ENCODE data around the gene AKAP6. TPM values are rescaled to one million over a fixed set of nuclear protein-coding genes. Genes with fewer than 3 reads are reported as not detected.

Gene AKAP6
- total RNA-seq, 1 donor from 2014 or later = 158 TPM

DNA sequence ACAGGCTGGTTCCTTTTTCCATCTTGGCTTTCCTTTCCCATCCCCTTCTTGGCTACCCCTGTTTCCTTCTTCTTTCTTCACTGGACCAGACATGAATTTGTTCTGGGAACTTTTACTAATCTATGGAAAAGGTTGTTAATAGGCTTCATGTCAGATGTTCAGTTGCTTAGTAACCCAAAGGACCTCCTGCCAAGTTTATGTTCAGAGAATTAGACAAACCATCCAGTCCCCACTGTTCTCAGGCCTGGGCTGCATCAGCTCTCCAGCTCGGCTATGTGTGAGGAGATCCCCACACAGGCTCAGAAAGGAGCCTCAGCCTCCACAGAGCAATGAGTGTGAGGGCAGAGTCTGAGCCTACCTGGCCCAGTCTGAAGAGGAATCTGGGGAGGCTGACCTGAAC lies 78.0 kb downstream of the AKAP6 start:
- no peak for DNase-seq

DNA sequence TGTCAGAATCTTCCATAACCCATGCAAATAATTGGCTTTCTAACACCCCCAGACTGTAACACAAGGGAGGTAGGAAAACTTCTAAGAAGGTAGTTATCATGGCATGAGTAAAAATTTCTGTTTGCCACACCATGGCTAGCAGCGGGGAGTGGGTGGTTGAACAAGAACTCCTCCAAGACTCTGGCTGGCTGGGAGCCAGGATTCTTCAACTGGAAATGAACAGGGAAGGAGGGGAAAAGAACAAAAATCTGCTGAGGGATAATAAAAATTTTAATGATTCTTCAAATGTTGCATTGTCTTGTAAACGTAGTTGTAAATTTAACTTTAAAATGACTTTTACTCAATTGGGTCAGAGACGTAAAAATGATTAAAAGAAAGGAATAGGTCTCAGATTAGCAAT lies 78.9 kb downstream of the AKAP6 start:
- peak; percentile 30 for DNase-seq

DNA sequence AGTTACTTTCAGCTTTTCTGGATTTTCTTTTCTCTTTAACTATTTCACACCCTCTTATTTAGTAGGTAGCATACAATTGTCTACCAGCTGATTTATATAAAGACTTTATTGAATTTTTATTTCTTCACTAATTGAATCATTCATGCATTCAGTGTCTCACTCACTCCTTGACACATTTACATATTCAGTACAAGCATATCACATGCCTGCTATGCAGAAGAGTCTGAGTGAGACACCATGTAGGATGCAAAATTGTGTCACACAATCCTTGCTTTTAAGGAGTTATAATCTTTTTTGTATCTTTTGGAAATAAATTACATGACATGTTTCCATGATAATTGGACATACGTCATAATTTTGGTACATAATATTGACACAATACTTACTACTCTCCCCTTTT lies 83.0 kb downstream of the AKAP6 start:
- no peak for DNase-seq

DNA sequence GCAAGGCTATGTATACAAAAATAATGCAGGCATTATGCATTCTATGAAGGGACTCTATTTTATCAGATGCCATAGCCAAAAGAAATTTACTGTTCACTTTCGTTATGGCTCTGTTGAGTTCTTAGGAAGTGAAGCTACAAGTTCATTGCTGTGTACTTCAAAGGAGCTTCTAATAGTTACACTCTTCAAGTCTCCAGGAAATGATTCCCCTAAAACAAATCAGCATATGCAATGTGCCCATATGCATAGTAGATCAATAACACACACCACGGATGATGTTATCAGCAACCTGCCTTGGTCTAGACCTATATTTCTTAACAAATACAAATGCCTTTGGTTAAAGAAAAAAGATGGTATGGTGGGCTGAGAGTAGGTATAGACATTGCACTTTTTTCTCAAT lies 83.4 kb downstream of the AKAP6 start:
- no peak for DNase-seq

DNA sequence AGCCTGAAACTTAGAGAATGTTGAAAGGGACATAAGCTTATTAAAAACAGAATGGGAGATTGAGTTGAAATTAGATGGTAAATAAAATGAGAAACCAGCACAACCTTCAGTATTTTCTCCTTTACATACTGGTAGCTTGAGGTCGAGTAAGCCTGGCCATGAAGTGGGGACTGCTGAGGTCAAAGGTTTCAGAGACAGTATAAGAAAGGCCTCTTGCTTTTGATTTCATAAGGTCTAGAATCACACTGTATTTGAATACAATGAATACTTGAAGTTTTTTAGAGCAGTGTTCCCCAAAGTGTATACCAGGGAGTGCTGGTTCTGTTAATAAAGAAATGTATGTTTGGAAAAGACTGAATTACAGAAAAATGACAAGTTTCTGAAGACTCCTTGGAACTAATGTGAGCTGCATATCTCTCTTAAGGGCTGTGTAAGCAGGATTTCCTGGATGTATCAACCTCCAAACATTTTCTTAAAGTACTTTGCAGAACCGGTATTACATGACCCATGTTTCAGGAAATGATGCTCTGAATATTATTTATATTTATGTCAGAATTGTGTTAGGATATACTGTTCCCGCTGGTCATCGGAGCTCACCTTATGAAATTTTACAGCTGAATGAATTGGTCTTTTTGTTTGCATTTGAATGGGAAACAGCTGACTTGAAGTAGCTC lies 85.0 kb downstream of the AKAP6 start:
- DNase-seq = no peak

DNA sequence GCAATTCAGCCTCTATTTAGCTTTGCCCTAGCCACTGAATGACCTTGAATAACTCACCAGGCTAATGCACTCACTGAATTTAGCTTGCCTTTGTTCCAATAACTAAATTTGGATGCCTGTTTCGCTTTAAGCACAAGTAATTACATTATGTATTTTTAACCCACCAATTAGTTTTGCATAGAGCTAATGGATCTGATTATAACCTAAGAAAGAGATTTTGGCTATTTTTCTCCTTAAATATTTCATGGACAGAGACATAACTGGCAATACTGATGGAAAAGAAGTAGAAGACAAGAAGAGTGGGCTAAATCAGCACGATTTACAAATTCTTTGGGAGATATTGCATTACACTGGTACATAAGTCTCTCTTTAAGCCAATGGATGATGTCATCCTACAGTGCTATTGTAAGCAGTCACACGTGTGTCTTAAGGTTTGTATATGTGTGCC lies 85.7 kb downstream of the AKAP6 start:
- DNase-seq = no peak

DNA sequence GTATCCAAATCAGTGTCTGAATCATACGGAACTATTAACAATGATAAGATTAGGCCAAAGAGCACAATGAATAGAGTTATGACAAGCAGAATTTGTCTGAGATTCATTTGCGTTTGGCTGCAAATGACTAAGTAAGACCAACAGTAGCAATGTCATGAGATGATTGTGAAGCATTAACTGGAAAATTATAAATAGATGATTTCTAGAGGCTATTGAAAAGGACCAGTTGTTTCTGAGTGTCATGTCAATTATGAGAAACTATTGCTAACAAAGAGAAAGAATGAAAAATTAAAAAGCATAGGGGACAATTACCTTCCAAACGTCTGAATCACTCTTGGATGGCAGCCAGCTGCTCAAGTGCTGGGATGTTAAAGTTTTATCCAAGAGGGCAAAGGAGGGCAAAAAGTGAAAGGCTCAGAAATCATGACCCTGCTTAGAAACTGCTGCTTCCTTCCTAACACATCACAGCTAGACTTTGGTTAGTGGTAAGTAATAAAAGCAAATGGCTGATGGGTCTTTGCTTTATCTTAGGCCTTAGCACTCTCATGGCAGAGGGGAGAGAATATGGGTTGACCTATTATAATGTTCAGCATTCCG lies 89.0 kb downstream of the AKAP6 start:
- no peak for DNase-seq

DNA sequence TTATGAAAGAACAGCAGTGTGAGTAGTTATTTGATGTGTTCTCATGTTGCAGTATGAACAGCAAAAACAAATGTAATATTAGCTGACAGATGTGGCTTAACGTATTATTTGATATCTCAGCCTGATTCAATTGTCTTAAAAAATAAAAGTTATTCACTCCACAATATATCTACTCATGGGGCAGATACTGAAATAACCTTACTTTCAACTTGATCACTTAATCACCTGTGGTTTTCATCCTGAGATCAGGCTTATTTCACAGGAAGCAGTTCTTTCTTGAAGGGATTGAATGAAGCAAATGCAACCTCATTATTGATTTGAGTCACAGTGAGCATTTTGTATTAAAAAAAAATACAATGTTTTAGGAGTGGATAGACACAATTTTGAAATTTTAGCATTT lies 90.3 kb downstream of the AKAP6 start:
- no peak for DNase-seq

DNA sequence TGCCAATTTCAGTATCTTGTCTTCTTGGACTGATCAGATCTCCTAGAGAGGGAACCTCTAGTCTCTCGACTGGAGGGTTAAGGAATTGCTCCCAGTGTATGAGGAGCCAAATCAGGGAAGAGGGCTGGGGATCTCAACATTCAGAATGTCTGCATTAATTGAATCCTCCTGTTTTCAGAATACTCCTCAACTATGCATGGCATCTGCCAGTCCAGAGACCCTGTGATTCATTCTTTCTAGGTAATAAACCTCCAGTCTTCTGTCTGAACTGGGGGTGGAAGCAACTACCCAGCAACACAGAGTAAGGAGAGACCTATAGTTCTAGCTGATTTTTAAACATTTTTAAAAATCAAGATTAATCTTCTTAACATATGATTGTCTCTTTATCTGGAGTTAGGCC lies 92.7 kb downstream of the AKAP6 start:
- no peak for DNase-seq

DNA sequence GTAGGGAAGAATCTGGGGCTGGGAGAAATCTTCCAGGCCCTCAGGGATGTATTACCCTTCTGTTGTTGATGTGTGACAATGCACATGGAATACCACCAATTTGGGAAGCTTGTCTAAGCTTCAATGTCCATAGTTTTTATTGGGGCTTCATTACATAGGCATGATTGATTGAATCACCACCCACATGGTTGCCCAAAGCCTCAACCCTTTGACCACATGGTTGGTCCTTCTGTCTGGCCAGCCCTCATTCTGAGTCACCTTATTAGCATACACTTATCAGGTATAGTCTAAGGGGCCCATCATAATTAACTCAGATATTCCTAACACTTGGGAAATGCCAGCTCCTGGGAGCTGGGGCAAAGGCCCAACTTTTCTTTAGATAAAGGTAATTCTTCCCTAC lies 93.3 kb downstream of the AKAP6 start:
- DNase-seq = no peak

DNA sequence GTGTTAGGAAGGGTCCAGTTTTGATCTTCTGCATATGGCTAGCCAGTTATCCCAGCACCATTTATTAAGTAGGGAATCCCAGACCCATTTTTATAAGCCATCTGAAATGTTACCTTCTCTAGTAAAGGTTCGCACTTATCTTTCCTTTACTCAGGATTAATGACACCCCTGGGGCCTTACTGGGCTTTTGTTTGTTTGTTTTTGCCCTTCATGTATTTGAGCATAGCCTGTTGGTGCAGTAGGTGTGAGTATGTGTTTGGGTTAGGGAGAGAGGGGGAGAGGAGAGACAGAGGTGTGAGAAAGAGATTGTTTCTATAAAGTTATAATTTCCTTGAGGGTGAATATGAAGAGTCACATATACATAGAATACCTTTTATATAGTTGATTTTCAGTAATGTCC lies 96.9 kb downstream of the AKAP6 start:
- no peak for DNase-seq

DNA sequence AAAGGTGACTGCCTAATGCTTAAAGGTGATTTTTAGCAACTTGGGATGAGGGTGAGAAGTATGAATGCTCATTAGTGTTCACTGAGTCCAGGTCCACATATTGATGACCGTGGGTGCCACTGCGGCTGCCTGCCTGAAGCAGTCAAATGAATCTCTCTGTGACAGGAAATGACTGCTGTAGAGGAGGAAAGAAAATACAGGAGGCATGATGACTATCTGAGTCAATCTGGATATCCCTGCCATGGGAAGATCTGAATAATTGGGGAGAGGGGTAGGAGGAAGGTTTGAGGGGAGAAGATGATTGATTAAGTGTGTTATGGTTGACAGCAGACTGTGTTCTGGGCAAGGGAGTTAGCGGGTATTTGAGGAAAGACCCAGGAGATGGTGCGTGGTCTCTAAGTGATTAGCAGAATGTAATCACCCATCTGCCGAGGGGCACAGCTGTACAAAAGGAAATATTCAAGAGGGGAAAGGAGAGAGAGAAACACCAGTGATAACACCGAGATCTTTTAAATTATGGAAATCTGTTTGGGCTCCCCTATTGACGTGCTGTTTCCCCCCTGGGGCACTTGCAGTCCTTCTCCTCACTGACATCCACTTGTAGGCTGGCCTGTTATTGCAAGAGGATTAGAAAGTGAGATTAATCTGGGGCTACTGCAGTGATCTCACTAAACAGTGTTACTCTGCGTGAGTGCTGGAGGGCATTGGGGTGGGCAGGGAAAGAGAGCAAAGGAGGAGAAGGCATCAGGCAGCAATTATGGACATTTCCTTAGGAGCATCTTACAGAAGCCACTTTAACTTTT lies 97.7 kb downstream of the AKAP6 start:
- no peak for DNase-seq

DNA sequence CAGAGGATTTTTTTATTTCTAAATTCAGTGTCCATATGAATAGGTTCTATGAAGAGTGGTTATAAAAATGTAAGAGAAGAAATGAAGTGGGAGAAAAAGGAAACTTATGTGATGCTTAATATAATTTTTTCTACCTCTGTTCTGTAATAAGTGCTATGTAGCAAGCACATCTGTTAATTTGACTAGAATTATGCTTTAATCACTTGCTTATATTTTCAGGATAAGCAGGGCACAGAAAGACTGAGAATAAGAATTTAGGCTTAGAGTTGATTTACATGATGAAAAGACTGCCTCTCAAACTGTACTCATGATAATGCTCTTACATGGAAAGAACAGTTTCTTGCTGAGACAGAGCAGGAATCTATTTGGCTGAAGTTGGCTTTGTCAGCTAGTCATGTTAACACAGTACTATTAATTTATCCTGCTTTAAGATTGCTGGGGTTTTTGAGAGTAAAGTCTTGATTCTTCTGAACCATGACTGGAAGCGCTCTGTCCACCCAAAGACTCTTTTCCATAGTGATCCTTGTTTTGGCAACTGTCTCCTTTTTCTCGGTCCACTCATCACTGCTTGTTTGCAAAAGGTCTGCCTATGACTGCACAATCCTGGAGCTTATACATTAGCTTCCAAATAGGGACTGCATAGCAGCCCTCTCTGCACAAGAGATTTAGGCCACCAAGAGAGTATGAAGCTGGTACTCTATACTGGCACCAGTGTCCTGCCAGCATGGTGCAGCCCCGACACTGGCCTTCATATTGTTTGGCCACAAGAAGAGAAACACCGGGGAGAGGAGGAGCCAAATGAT lies 98.8 kb downstream of the AKAP6 start:
- no peak for DNase-seq

DNA sequence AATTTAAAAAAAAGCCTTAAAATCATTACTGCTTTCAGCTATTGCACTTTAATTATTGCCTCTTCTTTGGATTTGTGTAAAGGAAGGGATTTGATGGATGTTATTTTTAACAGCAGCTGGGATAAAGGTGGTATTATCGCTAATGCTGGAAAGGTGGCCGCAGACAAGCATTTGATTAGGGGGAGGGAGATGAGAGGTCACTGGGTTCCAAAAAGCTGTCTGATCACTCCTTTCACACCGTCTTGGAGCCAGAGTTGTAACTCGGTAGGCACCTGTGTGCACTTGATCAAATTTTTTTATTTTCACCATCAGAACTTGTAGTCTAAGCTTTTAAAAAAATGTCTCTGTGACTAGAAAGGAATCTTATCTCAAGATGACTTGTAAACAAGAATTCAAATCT lies 99.8 kb downstream of the AKAP6 start:
- no peak for DNase-seq

DNA sequence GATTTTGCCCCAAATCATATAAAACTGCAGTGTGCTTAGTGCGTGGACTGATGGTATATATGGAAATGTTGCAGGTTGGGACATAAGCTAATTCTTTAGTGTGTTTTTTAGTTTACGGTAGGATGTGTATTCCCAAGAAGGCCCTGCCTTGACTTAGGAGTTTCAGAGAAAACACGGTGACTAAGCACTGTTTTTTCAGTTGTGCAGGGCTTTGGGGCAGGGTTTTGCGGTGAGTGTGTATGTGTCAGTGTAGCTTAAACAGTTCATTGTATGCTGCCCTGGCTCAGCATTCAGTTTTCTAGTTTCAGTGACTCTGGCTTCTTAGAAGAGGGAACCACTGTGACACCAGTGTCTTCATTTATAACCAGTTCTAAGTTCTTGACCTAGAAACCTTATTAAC lies 101.2 kb downstream of the AKAP6 start:
- no peak for DNase-seq

DNA sequence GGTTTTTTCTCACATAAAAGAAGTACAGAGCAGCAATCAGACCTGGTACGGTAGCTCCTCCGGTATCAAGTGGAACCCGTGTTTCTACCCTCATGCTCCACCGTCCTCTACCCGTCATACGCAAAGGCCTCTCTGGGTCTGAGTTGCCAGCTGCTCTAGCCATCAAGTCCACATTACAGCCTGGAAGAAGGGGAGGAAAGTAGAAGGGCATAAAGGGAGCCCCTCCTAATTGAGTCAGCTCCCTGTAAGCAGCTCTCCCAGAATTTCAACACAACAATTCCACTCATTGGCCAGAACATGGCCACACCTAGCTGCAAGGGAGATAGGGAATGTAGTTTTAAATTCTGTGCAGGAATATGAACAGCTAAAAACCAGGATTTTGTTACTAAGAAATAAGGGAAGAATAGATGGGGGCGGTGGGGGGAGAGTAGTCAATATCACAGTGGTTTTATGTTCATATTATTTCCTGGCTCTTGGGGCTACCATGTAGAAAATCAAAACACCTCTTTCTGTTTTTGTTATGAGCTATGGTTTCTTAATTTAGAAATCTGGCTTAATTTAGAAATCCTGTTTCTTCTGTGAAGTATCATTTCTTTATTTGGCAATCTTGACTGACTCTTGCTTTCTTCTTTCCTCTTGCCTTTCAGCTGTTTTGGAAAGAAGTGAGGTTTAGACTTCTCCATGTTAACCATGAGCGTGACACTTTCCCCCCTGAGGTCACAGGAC lies 103.9 kb downstream of the AKAP6 start:
- DNase-seq = no peak

DNA sequence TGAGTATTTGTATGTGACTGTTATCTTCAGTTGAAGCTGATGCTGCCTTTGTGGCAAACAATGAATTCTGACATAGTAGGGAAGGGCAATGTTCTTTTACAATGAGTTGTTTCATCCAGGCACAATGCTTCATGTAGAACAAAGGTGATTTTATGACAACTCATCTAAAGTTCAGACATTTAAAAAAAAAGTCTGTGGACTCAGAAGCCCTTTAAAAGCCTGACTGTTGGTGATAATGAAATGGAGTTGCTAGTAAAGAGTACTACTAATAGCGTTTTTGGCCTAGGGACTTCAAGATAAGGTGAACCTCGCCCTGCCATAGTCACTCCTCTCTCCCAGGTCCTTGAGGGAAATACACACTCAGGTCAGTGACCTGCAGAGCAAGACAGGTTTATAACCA lies 105.1 kb downstream of the AKAP6 start:
- no peak for DNase-seq

DNA sequence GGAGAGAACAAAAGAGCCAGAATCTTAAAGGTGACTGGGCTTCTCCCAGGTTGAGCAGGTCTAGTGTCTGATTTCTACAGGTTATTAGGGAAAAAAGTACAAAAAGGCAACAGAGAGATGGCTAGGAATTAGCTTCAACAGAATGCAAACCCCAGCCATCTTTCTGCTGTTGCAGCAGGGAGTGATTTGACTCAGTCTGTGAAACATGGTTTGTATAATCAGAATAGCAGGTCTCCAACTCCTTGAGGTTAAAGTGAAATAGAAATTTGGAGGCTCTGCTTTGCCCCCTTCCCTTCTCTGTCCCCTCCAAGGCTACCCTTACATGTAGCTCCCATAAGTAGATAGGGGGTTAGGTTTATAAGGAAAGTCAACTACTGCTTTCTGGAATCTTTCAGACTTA lies 105.8 kb downstream of the AKAP6 start:
- no peak for DNase-seq

DNA sequence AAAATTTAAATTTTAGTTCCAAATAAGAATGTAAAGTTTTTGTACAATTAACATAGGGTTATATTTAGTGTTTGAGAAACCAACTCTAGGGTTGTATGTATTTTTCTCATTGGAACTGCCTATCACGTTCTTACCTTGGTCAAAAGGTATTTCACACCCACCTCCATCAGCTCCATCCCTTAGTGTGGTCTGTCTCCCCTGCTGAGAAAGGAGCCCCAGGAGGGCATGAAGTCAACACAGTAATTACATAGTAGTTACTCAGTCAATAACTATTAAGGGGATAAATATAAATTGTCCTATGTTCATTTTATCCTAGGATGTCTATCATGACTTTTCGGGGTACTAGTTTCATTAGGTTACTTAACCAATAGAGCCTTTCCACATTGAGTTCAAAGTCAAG lies 106.3 kb downstream of the AKAP6 start:
- no peak for DNase-seq

DNA sequence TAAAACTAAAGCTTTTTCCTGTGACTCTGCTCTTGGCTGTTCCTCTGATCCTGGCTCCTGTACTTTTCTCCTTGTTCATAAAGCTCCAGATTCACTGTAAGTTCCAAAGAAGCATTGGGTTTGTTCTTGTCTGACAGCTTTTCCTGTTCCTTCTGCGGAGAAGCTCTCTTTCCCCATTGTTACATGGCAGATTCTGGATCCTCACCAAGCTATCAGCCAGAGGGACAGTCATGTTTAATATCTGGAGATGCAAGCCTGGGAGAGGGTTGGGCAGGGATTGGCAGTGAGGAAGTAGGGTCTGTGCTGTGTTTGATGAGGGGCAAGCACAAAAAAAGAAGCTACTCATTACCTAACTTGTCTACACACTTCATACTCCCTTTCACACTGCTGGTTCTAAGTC lies 107.9 kb downstream of the AKAP6 start:
- no peak for DNase-seq

DNA sequence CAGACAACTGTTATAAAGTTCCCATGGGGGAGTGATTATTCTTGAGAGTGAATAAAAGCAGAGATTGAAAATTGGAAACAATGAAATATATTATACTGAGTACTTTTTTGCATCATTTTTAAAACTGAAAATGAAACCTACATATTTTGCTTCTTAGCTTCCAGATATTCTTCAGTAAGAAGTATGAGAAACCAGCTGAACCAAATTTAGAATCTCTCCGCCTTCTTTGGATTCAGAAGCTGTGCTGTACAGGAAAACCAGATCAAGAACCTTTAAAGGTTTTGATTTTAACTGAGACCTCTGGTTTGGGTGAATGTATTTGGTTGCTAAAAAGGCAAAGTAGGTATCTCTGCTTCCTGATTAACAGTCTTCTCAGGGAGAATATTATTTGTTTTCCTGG lies 109.4 kb downstream of the AKAP6 start:
- DNase-seq = no peak

Data from occipital lobe (tissue), 2 donors.